ENCODE data around the gene SSBP2.
A peak's percentile ranks its signal among the peaks of the same experiment; 100 is the strongest.

Gene SSBP2

DNA sequence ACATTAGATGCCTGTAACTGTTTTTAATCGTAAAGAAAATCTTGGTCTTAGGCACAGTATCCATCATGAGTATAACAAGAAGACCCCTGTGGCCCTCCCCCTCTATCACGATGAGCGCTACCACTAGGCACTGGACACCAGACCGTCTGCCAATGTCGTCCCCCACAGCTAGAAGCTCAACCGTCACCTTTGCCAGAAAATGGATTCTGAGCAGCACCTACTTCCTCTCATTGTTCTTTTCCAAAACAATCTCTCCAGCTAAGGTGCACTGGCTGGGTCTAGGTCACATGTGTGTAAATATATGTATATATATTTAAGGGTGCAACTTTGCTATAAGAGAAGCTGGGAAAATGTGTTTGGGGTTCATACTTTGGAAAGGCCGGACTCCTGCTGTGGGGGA lies 15.7 kb upstream of the SSBP2 start:
- DNase-seq (ENCODE audit: low spot score) = no peak

DNA sequence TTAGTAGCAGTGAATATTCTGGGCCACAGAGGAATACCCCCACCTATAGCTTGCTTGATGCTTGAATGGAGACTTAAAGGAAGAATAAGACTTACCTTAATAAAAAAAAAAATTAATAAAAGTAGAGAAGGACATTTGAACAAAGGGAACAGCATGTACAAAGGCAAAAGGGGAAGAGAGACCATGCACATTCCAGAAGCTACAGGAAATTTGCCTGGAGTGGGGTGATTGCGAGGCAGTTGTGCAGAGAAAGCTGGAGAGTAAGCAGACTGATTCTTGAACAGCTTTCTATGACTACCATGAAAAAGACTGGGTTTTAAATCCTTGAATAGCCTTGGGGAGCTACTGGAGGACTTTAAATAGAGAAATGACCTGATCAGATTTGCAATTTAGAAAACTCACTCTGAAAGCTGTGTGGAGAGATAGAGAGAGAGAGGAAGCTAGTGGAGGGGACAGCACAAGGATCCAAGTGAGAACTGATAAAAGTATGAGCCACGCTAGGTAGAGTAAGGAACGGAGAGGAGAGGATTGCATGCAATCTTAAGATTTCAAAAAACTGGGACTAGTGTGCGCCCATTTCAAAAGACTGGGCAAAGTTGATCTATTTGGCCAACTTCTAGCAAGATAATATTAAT lies 12.5 kb upstream of the SSBP2 start:
- DNase-seq (ENCODE audit: low spot score) = no peak

DNA sequence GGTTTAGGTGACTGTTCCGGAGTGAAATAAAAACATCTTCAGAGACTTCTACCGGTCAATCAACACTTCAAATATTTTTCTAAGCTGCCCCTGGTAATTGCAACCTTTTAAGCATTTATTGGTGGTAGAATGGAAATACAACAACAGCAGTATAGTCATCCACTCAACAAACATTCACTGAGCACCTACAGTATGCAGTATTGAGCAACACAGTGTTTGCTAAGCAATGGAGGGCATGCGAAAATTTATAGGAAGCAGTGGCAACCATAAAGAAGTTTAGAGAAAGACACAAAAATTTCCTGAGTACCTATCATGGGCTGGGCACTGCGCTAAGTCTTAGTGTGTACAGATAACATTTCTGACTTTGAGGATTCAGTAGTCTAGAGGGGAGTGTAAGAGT lies 12.0 kb upstream of the SSBP2 start:
- DNase-seq (ENCODE audit: low spot score) = no peak

DNA sequence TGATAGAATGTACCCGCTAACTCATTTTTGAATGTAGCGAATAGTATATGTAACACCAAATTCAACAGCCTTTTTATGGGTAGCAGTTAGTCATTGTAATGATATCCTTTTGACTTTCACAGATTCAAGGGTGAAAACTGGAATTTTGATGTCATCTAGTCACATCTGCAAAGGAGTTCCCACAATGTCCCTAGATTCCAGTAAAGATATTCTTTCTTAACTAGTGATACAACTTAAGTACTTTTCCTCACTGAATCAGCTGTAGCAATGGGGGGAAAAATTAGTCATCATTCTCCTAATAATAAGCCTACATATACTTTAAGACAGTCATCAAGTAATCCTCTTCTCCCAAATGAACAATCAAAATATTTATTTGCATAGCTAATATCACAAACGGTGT lies 11.5 kb upstream of the SSBP2 start:
- no peak for DNase-seq (ENCODE audit: low spot score)

DNA sequence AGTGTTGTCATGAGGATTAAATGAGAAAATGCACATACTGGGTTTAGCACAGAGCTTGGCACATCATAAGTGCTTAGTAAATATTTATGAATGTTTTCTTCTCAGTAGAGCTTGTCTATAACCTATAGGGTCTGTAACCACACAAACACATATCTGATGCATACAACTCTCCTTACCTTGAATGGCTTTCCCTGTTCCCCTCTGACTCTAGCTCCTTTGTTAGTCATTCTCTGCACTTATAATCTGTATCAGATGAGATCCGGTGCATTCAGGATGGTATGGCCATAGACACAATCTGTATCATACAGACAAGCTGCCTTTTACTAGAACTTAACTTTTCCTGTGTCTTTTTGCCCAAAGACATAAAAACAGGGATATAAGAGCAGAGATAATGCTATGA lies 11.1 kb upstream of the SSBP2 start:
- DNase-seq (ENCODE audit: low spot score) = no peak

DNA sequence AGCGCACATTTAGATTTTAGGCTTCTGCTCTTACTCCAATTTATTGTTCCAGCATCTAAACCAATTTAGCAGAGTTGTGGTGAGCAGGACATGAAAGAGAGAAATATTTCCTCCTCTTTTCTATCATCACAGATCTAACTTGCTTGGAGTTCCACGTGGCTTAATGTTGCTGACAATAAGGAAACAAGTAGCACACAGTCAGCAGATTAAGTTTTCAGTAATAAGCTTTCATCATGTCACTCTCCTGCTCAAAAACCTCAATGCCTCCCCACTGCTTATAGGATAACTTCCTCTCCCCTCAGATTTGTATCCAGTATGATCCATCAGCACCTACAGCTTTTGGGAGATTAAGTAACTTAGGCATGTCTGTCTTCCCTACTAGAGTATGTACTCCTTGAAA lies 10.4 kb upstream of the SSBP2 start:
- no peak for DNase-seq (ENCODE audit: low spot score)

DNA sequence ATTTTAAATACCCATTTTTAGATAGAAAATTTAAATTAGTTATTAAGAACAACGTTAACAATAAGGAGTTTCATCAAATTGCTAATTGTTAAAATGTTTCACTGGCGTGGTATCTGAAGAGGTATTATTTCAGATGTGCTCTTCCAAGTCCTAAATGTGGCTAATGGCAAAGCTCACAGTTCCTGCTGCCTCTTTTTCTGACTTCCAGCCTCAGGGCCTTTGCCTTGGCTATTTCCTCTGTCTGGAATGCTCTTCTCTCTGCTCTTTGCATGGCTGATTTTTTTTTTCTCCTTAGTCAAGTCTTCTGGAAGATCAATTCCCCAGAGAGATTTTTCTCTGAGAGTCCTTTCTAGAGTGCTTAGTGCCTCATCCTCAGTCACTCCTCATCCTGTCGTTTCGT lies 9.6 kb upstream of the SSBP2 start:
- no peak for DNase-seq (ENCODE audit: low spot score)

DNA sequence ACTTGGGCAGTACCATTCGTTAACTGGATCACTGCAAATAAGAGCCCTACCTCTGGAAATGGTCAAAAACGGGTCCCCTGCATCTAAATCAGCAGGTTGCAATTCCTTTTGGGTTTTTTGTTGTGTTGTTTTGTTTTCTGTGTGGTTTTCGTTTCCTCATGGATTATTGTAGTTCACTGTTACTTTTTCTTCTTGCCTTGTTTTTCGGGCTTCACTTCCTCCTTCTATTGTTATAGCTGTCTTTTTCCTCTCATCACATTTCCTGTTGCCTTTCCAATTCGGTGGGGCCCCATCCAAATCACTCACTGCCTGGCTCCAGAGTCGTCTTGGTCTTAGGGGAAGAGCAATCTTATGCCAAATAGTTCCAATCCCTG lies 8.7 kb upstream of the SSBP2 start:
- no peak for DNase-seq (ENCODE audit: low spot score)

DNA sequence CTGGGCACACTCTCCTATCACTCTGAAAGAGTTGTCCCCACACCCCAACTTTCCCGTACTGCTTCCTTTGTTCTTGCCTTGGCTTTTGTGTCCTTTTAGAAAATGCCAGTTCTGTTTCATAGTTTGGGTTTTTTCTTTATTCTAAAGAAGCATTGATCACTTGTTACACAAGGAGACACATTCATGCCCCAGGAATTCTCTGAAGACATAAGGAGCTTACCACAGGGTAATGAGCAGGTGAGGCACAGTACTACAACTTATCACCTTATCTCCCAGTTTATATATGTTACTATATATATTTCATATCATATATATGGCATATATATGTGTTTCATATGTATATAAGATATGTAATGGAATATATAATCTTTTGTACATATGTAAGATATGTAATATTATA lies 6.5 kb upstream of the SSBP2 start:
- DNase-seq (ENCODE audit: low spot score) = no peak

DNA sequence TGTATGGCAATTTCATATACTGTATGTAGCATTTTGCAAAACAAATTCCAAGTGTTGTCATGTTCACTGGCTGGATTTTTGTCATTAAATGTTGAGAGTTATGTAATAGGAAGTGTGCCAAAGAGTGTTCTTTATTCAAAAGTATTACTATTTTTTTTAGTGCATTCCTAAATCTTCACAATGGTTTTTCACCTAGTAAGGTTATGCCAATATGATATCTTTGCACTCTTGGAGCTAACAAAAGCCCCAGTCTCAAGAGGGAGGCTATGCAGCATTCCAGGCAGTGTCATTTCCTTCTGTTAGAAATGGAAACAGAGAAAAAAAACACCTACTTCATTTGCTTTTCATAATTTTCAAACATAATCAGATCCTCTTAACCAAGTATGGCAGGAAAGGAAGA lies 5.1 kb upstream of the SSBP2 start:
- DNase-seq (ENCODE audit: low spot score) = no peak

DNA sequence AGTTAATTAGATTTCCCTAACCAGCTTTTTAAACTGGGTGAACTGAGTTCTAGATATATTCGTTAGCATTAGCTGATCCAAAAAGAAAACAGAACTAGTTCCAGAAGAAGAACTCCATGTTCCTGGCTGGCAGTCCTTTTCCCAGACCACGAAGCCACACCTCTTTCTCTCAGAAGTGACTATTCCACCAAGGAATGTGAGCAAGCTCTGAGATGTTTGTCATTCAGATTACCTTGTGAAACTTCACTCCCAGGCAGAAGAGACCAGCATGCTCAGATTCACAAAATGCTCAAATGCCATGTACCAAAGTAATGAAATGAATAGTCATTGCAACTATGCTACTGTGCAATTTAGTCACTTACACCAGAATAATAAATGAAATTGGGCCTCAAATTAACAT lies 4.4 kb upstream of the SSBP2 start:
- no peak for DNase-seq (ENCODE audit: low spot score)

DNA sequence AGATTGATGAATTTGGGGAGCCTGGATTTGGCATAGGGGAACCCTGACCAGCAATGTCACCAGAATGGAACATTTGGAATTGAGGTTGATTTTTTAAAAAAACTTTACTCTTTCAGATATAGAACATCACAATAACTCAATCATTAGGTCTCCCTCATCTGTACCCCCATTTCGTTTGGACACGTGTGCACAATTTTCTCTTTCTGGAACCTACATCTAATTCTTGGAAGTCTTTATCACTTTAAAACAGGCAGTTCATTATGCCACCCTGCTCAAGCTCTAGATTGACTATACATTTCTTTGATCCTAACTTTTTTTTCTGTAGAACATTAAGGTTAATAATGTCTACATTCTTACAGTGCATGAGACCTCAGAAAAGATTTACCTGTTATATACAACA lies 3.7 kb upstream of the SSBP2 start:
- DNase-seq (ENCODE audit: low spot score) = no peak

DNA sequence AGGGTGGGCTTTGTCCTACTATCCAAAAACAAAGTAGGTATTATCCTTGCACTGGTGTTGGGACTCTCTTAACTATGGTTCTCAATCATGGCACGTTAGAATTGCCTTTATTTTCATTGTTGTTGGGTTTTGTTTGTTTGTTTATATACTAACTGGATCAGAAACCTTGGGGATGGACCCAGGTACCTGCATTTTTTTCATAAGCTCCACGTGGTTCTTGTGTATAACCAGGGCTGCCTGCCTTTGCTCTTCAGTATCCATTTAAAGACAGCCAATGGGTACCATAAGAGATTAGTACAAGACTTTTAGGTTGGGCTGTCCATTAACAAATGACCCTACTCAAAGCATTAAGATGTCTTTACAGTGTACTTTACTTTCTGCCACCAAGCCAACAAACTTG lies 2.5 kb upstream of the SSBP2 start:
- no peak for DNase-seq (ENCODE audit: low spot score)

DNA sequence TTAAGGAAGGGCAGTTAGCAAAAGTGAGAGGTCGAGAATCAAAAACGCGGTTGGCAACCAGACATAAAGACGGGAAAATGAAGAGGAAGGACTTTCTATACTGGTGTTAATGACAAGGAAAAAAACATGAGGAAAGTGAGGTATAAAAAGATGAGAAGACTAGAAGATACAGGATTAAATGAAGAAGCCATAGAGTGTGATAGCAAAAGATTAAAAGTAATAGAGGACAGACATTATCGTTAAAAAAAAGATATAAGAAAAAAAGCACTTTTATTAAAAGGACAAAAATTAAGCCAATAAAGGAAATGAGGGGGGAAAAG lies 1.7 kb upstream of the SSBP2 start:
- no peak for DNase-seq (ENCODE audit: low spot score)

DNA sequence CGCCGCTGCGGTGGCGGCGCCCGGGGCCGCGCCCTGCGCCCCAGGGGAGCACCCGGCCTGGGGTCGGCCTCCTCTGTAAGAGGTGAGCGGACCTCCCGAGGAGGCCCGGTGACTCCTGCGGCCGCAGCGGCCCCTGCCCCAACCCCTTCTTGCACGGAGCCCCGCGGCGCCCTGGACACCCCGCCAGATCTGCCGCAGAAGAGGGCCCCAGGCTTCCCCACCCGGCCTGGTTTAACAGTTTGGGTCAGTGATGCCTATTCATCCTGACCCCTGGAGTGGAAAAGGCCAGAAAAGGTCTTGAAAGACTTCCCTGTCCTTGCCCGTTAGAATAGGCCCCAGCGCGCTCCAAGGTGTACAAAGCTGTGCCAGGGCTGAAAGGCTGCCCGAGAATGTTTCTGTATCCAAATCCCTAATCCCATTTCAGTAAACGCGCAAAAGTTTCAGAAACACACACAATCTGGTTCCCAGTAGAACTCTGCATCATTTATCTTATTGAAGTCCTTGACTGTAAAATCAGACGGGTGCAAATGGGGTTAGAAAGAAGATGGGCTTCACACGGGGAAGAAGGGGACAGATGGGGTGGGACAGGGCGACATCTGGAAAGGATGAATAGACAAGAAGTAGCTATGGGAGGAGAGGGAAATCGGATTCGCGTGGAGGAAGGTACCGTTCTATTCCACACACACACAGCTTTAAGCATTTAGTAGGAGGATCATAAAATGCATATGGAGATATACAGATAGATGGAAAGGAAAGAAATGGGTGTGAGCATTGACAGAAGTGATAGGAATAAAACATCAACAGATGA lies 1.1 kb upstream of the SSBP2 start:
- DNase-seq (ENCODE audit: low spot score) = no peak

DNA sequence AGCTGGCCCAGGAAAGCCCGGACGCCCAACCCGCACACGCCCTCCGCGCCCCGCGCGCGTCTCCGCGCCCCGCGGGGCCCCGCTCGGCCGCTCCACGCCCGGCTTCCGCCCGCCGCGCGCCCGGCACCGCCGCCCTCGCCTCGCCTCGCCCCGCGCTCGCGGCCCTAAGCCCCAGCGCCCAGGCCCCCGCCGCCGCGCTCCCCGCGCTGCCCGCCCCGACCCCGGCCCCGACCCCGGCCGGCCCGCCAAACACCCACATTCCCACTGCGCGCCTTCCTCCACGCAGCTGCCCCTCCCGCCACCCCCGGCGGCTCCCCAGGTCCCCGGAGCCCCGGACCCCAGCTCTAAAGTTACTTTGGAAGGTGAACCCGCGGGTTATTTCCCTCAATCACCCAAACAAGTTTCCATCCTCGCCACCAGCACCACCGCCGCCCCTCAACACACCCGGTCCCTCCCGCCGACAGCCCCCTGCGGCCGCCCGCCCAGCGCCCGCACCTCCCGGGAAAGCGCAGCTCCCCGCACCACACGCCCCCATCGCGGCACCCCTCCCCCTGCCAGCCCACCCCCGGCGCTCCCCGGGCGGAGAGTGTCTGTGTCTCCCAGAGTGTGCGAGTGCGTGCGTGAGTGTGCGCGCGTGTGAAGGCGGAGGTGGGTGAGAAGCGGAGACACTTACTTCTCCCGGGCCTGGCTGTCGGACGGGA lies 439 bp downstream of the SSBP2 start:
- DNase-seq (ENCODE audit: low spot score) = no peak

DNA sequence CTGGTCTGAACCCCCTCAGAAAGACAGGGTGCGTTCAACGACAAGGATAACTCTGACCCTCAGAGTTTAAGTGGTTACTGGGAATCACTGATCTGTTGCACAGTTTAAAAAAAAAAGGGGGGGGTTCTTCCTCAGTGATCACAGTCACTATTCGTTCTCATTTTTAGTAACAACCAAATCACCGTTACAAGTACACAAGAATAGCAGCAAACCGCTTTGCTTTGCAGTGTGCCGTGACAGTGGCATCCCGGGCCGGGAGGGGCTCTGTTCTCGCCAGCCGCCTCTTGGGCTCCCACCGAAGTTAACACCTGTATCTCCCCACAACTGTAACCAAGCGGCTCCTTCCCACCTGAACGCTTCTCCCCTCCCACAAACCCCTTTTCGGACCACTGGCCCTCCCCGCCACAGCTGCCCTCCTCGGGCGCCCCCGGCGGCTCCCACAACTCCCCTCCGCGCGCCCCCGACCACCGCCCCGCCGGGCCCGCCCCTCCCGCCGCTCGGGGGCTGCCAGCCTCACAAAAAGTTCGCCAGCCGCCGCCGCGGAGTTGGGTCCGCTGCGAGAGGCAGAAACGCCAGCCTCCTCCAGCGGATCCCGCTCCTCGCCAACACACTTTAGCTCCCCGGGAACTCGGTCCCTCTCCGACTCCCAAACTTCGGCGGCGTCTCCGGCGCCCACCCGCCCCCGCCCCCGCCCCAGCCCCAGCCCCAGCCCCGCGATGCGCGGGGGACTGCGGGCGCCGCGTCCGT lies 1.2 kb downstream of the SSBP2 start:
- DNase-seq (ENCODE audit: low spot score) = peak; percentile 47

DNA sequence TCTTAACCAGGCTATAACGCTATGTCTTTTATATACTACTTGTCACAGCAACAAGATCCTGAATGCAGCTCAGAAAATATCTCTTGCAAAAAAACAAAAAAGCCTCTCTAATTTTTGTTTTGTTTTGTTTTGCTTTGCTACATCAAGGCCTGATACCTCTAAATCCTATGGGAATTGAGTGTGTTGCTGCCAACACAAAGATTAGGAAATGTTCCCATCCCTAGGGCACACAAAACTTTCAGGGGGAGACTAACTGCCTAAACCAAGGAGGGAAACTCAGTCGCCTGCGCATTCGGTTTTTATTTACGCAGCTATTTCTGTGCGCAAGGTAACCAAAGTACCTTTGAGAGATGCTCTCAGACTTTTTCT lies 1.7 kb downstream of the SSBP2 start:
- no peak for DNase-seq (ENCODE audit: low spot score)

DNA sequence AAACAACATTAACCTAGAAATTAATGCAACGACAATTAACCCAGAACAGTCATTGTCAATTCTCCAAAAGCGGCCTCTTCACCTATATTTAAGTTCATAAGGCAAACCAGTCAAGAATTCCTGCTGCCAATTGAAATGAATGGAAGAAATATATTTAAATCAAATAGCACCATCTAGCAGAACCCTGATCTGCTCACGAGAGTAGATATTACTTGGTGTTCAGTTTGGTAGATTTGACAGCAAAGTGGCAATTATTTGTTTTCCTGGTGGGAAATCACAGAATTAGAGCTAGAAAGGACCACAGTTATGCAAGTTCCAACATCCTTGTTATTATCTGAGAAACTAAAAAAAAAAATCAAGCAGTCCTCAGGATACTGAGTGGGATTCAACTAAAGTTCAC lies 2.3 kb downstream of the SSBP2 start:
- no peak for DNase-seq (ENCODE audit: low spot score)

DNA sequence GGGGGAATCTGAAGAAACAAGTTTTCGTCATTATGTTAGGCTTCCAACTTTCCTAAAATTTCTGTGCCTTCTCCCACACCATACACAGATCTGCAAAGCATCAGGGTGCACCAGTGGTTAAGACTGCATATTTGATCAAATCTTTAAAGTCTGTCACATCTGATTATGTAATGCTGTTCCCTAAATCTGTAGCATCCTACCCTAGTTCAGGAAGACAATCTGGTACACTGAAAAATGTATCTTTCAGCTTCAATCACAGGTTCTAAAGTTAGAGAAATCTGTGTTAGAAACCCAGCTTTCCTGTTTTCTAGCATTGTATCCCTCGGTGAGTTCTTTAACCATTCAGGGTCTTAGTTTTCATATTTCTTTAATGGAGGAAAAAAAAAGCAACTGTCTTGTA lies 3.9 kb downstream of the SSBP2 start:
- DNase-seq (ENCODE audit: low spot score) = no peak

DNA sequence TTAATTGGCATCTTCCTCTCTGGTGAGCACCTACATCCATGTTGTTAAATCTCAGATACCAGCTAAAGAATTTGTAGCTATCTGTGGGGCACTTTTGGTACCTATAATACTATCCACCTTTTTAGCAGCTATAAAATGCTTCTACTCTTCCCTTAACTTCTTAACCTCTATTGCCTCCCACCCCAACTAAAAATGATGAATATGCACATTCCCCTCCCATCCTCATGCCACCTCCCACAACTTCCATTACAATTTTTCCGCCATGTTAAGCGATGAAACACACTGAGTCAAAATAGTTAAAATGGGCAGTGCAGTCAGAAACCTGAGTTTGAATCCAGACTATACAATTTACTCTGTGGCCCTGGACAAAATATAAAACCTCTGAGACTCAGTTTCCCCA lies 10.1 kb downstream of the SSBP2 start:
- no peak for DNase-seq (ENCODE audit: low spot score)

DNA sequence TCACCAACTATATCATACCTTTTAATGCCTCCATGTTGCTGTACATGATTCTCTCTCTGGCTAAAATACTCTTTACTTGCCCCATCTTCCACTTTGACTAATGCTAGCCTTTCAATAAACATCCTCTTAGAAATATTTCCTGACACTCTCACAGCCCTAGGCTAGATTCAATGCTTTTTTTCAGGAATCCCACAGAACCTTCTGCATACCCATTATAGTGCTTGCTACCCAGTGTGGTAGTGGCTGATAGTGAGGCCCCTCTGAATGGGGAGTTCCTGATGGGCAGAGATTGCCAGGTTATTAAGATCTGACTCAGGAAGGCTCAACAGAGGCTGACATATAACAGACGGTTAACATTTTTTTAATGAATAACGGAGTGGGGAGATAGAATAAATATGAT lies 11.6 kb downstream of the SSBP2 start:
- no peak for DNase-seq (ENCODE audit: low spot score)

DNA sequence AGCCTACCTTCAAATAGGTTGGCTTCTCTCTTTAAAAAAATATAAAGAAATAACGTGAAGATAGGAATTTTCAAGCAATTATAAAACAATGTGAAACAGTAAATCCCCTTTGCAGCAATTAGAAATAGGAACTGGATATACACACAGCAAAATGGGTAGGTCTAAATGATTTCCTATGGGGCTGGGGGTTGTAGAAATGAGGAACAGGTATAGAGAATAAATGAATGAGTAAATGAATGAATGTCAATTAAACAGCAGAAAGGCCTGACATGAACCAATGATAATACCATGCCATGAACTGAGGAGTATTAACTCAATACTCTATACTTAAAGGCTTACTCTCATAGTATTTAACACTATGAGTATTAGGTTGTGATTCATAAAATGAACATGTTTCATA lies 21.6 kb downstream of the SSBP2 start:
- no peak for DNase-seq (ENCODE audit: low spot score)

All from CD4-positive, alpha-beta T cell treated with Interleukin-2 at 100 ng/mL for 4 hours (primary cell).